Transverse colon (tissue), 4 donors: Measurements from ENCODE around the gene MYOM1. TPM values are rescaled to one million over a fixed set of nuclear protein-coding genes. Genes with fewer than 3 reads are reported as not detected.

Source experiments
- DNase-seq: peaks from one replicate; pipeline ENCODE4 v3.0.0-alpha.2; 2019
- H3K27ac ChIP-seq, 4 donors: fragments of 200-600 bp; sonication (generic); 2 replicates each; pipeline ENCODE4 v1.5.1; 2016 to 2018; ENCODE audit warnings: inconsistent platforms in 4 of 4
- H3K27me3 ChIP-seq: fragments of 200-600 bp; sonication (generic); 2 replicates; pipeline ENCODE4 v1.5.1; 2017; ENCODE audit warnings: inconsistent platforms
- H3K36me3 ChIP-seq, 4 donors: fragments of 200-600 bp; sonication (generic); 2 replicates each; pipeline ENCODE4 v1.5.1; 2017 to 2019; ENCODE audit warnings: inconsistent platforms in 4 of 4
- H3K4me1 ChIP-seq, 4 donors: fragments of 200-600 bp; sonication (generic); 2 replicates each; pipeline ENCODE4 v1.5.1; 2017 to 2020; ENCODE audit warnings: inconsistent platforms in 4 of 4
- H3K4me3 ChIP-seq, 4 donors: fragments of 200-600 bp; sonication (generic); 1 replicate in 1 of 4; 2 replicates in 3 of 4; pipeline versions ENCODE4 v1.5.1 to v1.6.1; 2017 to 2019; ENCODE audit warnings: inconsistent platforms in 4 of 4
- H3K9me3 ChIP-seq, 2 donors: fragments of 200-600 bp; sonication (generic); 2 replicates each; pipeline ENCODE4 v1.5.1; 2017 to 2019; ENCODE audit warnings: inconsistent platforms in 2 of 2
- EP300 ChIP-seq: sonication (generic); formaldehyde crosslinking; IDR thresholded peaks from one replicate; pipeline ENCODE4 v1.6.1; 2017; ENCODE audit warnings: antibody characterized with exemption, low read depth
- POLR2A ChIP-seq: fragments of 450-650 bp; IDR thresholded peaks from one replicate; pipeline ENCODE4 v1.6.1; 2016; ENCODE audit warnings: antibody characterized with exemption, mild to moderate bottlenecking, moderate library complexity
- POLR2AphosphoS5 ChIP-seq, 3 donors: sonication (generic); formaldehyde crosslinking; IDR thresholded peaks; one replicate each; pipeline ENCODE4 v1.6.1; 2016; ENCODE audit warnings: antibody characterized with exemption in 3 of 3
- WGBS, 2 donors: methylation state at CpG; one replicate each; pipeline ENCODE4 v1.1.5; 2018; ENCODE audit warnings: low coverage in 1 of 2; 5-methylcytosine and 5-hydroxymethylcytosine counted together
- in situ Hi-C, 4 donors: fragments of 200-750 bp; cut with MboI; loops; one replicate each; pipeline versions ENCODE4 v1.15.0 to v1.15.1; 2017; ENCODE audit warnings: low sequenced_read_pairs in 3 of 4, low pct_ligation_motif_present in 1 of 4, low pct_unique_long_range_greater_than_20kb in 1 of 4
- intact Hi-C: fragments of 100-400 bp; cut with DNase I; formaldehyde crosslinking; loops from one replicate; pipeline ENCODE4 v1.15.1; 2023; ENCODE audit warnings: low total_unique reads
- total RNA-seq, 4 donors: library from RNA; depleted of rRNA; stranded (reverse); fragments of >200 nt; gene quantifications; one replicate each; pipeline ENCODE4 v1.1.0, GENCODE V29; 2016
- TF ChIP-seq, protein P1 (sequence below), 5 experiments: fragments of 200-600 bp in 3 of 5; fragments of 450-650 bp in 2 of 5; sonication (generic) in 3 of 5; IDR thresholded peaks; 1 replicate in 2 of 5; 2 replicates in 3 of 5; pipeline ENCODE4 v1.5.1; 2016 to 2017; ENCODE audit warnings: antibody characterized with exemption in 5 of 5, inconsistent platforms in 3 of 5, mild to moderate bottlenecking in 2 of 5, moderate library complexity in 1 of 5

MYOM1 gene
- total RNA-seq, 4 donors from 2014 or later = 6.0 to 30.4 (median 7.7) TPM

DNA sequence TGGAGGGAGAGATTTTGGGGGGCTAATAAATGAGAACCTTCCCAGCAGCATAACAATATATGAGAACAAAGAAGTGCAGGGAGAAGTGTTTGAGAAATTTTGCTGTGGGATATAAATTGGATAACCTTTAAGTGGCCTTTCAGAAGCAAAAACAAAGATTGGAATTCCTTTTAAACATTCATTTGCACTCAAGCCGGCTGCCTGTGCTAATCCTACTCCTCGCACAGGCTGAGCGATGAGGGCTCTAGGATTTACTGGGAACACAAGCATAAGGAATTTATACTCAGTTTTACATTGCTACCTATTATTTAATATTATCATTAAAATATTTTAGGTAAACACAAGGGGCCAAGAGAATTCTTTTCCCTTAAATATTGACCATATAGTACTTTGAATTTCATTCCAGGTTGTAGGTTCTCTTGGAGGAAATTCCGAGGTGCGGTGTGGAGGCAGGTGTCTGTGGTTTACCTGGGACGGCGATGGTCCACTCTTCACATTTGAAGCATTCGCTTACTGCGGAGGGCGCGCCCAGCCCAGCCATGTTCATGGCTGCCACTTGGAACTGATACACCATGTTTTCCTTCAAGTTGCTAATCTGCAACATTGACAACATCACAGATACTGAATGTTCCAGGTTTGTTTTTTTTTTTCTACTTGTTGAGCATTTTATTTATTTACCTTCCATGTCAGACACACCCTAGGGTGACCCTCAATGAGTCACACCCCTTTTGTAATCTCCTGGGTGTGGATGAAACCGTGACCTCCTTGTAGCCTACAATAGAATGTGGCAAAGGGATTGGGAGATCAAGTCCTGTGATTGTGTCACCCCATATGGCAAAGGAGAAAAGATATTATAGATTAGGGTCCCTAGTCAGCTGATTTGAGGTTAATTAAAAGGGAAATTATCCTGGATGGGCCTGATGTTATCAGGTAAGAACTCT is 100.1 kb downstream of the MYOM1 start:
- peak; percentile 26 for DNase-seq
- in situ Hi-C loops = no loop called here
- H3K4me1 ChIP-seq = peaks cover 0 to 14% (median 2%) of the 10 kb centered on the region in 4 donors
- H3K27ac ChIP-seq = peak overlapping the region in 3 of 4 donors; percentile 19 to 42 (median 40)
- H3K27me3 ChIP-seq = no peaks in the 10 kb centered on the region
- no peaks in the 10 kb centered on the region for H3K36me3 ChIP-seq
- WGBS, 2 donors = 91 to 95% methylated on average over 12 of the region's 12 CpGs
- TF ChIP-seq POLR2A (no peak), POLR2AphosphoS5 (IDR thresholded peaks at IDR 0.05) (peak in 1 of 3 donors; percentile 6)
- H3K9me3 ChIP-seq = no peaks in the 10 kb centered on the region
- intact Hi-C loops = no loop called here
- H3K4me3 ChIP-seq = no peak overlapping the region

DNA sequence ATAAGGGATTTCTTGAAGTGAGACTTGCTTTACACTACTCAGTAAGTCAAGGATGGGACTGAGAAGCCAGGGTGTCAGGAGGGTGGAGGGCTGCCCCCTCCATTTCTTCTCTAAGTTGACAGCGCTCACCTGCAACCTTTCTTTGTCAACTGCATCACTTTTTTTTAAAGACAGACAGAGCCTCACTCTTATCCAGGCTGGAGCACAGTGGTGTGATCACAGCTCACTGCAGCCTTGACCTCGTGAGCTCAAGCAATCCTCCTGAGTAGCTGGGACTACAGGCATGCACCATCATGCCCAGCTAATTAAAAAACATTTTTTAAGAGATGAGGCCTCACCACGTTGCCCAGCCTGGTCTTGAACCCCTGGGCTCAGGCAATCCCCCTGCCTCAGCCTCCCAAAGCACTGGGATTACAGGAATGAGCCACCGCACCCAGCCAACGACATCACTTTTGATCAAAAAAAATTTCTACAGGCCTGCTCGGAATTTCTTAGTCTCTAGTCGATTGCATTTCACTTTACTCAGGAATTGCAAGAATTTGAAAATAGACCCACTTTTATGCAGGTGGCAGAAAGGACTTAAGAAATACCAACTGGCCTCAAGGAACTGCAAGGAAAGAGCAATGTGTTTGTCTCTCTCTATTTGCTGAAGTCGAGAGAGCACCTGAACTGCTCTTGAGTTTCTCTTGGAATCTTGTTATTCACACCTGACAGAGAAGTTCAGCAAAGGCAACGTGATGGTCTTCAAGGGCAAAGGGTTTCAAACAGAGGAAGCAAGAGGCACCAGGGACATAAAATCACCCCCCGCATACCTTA is 101.4 kb downstream of the MYOM1 start:
- Histone ChIP-seq H3K4me3 (no peak overlapping the region), H3K9me3 (no peaks in the 10 kb centered on the region), H3K4me1 (peaks cover 0 to 14% (median 2%) of the 10 kb centered on the region in 4 donors), H3K27ac (no peak overlapping the region), H3K36me3 (no peaks in the 10 kb centered on the region), H3K27me3 (no peaks in the 10 kb centered on the region)
- no peak for DNase-seq
- in situ Hi-C loops (no loop called here), intact Hi-C loops (no loop called here)
- 85 to 88% methylated on average over 7 to 10 of the region's 10 CpGs for WGBS, 2 donors
- TF ChIP-seq, protein P1, sequence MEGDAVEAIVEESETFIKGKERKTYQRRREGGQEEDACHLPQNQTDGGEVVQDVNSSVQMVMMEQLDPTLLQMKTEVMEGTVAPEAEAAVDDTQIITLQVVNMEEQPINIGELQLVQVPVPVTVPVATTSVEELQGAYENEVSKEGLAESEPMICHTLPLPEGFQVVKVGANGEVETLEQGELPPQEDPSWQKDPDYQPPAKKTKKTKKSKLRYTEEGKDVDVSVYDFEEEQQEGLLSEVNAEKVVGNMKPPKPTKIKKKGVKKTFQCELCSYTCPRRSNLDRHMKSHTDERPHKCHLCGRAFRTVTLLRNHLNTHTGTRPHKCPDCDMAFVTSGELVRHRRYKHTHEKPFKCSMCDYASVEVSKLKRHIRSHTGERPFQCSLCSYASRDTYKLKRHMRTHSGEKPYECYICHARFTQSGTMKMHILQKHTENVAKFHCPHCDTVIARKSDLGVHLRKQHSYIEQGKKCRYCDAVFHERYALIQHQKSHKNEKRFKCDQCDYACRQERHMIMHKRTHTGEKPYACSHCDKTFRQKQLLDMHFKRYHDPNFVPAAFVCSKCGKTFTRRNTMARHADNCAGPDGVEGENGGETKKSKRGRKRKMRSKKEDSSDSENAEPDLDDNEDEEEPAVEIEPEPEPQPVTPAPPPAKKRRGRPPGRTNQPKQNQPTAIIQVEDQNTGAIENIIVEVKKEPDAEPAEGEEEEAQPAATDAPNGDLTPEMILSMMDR (IDR thresholded peaks at IDR 0.05) = no peak
- TF ChIP-seq POLR2AphosphoS5 (IDR thresholded peaks at IDR 0.05) (no peak), POLR2A (no peak)

DNA sequence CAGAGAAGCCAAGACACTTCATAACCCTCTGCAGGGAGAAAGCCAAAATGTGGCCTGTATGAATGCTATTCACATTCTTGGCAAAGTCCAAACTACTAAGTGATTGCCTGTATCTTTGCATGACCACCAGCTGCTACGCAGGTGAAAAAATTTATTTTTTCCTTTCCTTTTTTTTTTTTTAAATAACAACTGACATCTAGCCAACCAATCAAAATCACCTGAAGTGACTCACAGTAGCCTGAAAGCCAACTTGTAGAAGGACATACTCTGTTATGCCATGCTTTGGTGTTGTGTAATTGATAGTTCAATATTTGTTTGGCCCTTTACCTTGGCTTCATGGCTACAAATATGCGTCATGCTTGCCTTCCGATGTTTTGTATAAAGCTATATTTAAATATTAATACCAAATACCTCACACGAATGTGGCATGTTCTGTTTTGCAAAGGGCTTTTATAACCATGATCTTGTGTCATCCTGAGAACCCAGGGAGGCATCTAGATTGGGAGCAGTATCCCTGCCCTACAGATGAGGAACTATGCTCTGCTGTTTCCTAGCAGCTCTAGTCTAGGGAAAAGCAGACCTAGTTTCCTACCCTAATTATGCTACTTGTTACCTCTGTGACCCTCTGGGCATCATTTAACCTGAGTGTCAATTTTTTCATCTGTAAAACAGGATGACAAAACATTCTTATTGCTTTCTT is 102.1 kb downstream of the MYOM1 start:
- H3K36me3 ChIP-seq = no peaks in the 10 kb centered on the region
- TF ChIP-seq POLR2AphosphoS5 (IDR thresholded peaks at IDR 0.05) (no peak), EP300 (no peak), POLR2A (no peak)
- TF ChIP-seq, protein P1 (IDR thresholded peaks at IDR 0.05) = no peak
- DNase-seq = no peak
- no peak overlapping the region for H3K4me3 ChIP-seq
- intact Hi-C loops (no loop called here), in situ Hi-C loops (no loop called here)
- H3K27me3 ChIP-seq = no peaks in the 10 kb centered on the region
- no peak overlapping the region for H3K27ac ChIP-seq
- 80 to 81% methylated on average over 4 of the region's 4 CpGs for WGBS, 2 donors
- peaks cover 0 to 14% (median 2%) of the 10 kb centered on the region in 4 donors for H3K4me1 ChIP-seq
- H3K9me3 ChIP-seq = no peaks in the 10 kb centered on the region

DNA sequence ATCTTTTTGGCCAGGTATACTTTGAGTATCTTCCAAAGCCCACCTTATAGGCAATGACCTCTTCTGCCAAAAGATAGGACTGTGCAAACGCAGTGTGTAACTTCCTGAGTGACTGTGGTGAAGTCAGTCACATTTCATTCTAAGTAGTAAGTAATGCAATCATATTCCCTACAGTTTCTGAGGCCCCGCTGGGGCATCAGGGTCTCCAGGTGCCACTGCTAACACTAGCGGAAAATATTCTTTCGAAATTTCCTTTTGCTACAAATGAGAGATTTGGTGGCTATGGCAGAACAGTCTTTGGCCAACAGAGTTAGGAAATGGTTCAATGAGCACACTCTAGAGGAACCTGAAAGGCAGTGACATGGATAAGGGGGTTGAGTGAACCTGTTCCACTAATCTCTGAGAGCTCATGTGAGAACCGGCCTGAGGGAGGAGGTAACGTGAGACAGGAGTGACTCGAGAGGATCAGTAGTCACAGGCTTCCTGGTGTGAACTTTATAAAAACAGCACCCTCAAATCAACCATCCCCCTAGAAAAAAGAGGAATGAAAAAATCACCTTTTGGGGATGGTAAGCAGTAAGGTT is 104.2 kb downstream of the MYOM1 start:
- no peaks in the 10 kb centered on the region for H3K9me3 ChIP-seq
- intact Hi-C loops = no loop called here
- DNase-seq = no peak
- no peaks in the 10 kb centered on the region for H3K36me3 ChIP-seq
- H3K27ac ChIP-seq = no peak overlapping the region
- 90 to 93% methylated on average over 2 to 7 of the region's 7 CpGs for WGBS, 2 donors
- in situ Hi-C loops = no loop called here
- H3K4me3 ChIP-seq = no peak overlapping the region
- no peaks in the 10 kb centered on the region for H3K27me3 ChIP-seq
- TF ChIP-seq POLR2A (no peak), POLR2AphosphoS5 (IDR thresholded peaks at IDR 0.05) (no peak), EP300 (no peak)
- TF ChIP-seq, protein P1 (IDR thresholded peaks at IDR 0.05) = no peak
- H3K4me1 ChIP-seq = peaks cover 0 to 14% (median 2%) of the 10 kb centered on the region in 4 donors
